Measurements from ENCODE around the gene TRPV4.

The TRPV4 gene

DNA sequence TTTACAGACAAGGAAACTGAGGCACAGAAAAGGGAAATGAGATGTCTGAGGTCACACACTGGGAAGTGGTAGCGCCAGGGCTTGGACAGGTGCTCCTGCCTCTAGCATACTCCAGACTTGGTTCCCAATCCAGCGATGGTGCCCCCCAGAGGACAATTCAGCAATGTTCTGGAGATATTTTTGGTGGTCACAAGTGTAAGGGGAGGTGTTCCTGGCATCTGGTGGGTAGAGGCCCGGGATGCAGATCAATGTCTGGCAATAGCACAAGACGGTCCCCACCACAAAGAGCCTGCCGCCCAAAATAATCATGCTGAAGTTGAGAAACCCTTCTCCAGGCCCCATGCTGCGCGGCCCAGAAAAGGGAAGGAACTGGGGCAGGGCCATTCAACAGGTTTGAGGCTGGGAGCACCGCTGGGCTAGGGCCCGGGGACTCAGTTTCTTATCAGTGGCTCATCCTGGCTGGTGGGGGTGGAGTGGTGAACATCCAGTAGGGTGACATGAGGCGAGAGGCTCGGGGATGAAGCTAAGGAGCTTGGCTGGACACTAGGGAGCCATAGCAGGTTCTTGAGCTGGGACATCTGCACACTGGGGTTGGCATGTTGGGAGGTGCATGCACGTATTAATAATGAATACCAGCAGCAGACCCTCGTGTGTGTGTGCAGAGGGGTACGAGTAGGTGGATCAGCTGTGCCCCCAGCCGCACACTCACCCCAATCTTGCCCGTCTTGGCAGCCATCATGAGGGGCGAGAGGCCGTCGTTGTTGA is 35.1 kb downstream of the TRPV4 start:
- no peak overlapping the region for H3K4me3 ChIP-seq (ENCODE audit: low read length)
- TF ChIP-seq ZNF274 (IDR thresholded peaks at IDR 0.05; ENCODE audit: low read depth, low read length) = no peak

DNA sequence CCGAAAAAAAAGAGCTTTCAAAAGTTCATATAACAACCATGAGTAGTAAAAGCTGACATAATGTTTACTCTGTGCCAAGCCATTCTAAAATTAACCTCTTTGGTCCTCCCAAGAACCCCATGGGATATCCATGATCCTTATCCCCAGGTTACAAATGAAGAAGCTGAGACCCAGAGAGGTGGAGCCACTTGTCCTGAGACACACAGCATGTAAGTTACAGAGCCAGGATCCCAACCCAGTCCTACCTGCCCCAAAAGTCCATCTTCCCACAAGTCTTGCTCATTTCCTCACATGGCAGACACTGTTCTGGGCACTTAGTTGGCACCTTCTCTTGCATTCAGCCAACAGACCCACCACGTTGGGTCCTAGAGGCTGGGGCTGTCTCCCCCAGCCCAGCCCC is 37.1 kb downstream of the TRPV4 start:
- TF ChIP-seq ZNF274 (IDR thresholded peaks at IDR 0.05; ENCODE audit: low read depth, low read length) = no peak
- no peak overlapping the region for H3K4me3 ChIP-seq (ENCODE audit: low read length)

DNA sequence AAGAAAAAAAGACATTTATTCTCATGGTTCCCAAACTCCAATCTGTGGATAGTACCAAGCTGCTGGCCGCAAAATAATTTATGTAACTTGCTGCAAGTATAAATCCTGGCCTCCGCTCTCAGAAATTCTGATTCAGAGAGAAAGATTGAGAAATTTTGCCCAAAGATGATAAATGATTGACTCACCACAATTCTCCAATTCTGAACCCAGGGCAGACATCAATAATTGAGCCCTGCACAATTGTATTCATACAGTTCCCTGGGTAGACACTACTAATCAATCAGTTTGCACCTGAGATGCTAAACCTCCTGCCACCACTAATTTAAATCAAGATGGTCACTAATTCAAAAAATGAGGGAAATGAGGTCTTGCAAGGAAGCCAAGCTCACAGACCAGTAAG is 38.2 kb downstream of the TRPV4 start:
- TF ChIP-seq ZNF274 (IDR thresholded peaks at IDR 0.05; ENCODE audit: low read depth, low read length) = no peak
- H3K4me3 ChIP-seq (ENCODE audit: low read length) = no peak overlapping the region

DNA sequence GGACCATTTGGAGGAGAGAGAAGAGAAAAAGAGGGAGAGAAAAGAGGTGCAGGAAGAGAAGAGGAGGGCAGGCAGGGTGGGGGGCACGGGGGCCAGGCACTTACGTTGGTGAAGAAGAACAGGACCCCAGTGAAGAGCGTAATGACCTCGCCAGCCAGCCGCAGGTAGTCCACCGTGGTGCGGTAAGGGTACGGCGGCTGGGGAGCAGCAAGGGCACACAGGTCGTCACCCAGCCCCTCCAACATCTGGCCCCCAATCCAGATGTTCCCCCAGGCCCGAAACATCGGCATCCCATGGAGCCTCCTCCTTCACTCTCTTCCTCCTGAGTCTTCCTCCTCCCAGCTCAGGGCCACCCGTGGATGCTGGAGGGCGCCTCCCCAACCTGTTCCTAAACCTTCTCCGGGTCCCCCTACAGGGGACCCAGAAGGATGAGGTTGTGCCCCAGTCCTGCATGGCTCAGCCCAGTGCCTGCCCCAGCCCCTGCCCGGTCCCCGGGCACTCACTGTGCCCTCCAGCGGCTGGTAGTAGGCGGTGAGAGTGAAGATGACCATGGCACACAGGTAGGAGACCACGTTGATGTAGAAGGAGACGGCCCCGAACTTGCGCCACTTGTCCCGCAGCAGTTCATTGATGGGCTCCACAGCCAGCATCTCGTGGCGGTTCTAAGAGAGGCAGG is 39.2 kb downstream of the TRPV4 start:
- no peak for TF ChIP-seq ZNF274 (IDR thresholded peaks at IDR 0.05; ENCODE audit: low read depth, low read length)

GRCh38 chr12:109793411-109793810 is 39.8 kb downstream of the TRPV4 start:
- H3K4me3 ChIP-seq (ENCODE audit: low read length) = no peak overlapping the region
- no peak for TF ChIP-seq ZNF274 (IDR thresholded peaks at IDR 0.05; ENCODE audit: low read depth, low read length)

More for the DNA sequence above, 39.2 kb downstream of the TRPV4 start:
- H3K4me3 ChIP-seq (ENCODE audit: low read length) = no peak overlapping the region

DNA sequence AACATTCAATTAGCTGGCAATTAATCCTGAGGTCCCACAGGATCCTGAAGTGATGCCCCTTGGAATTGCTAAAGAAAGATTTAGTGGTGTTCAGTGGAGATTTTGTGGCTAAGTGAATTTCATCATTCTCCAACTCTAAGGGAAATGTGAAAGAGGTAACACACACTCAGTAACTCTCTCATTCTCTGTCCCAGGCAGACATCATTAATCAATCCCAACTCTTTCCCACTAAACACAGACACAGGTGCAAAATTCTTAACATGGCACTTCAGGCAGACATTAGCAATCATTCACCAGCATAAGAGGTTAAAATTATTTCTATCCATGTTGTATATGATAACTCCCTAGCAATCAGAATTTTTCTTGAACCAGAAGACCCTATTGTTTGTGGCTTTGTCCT is 40.2 kb downstream of the TRPV4 start:
- no peak for TF ChIP-seq ZNF274 (IDR thresholded peaks at IDR 0.05; ENCODE audit: low read depth, low read length)
- no peak overlapping the region for H3K4me3 ChIP-seq (ENCODE audit: low read length)

- TF ChIP-seq ZNF274 (IDR thresholded peaks at IDR 0.05; ENCODE audit: low read depth, low read length) = no peak
- no peak overlapping the region for H3K4me3 ChIP-seq (ENCODE audit: low read length)
Observed at GRCh38 chr12:109789526-109790048, 43.6 kb downstream of the TRPV4 start.

- TF ChIP-seq ZNF274 (IDR thresholded peaks at IDR 0.05; ENCODE audit: low read depth, low read length) = no peak
- H3K4me3 ChIP-seq (ENCODE audit: low read length) = no peak overlapping the region
Observed at GRCh38 chr12:109786799-109787198, 46.4 kb downstream of the TRPV4 start.

GRCh38 chr12:109785854-109786253 is 47.3 kb downstream of the TRPV4 start:
- TF ChIP-seq ZNF274 (IDR thresholded peaks at IDR 0.05; ENCODE audit: low read depth, low read length) = no peak
- H3K4me3 ChIP-seq (ENCODE audit: low read length) = no peak overlapping the region

DNA sequence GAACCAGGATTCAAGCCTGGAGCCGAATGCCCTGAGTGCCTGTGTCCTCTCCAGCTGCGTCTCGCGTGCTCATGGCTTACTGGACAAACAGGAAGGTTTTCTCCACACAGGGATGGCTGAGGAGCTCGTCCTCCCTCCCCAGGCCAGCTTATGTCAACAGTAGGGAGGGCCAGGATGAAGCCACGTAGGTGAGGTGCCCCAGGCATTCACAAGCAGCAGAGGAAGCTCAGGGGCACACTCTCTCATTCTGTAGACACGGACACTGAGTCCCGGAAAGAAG is 49.3 kb downstream of the TRPV4 start:
- TF ChIP-seq ZNF274 (IDR thresholded peaks at IDR 0.05; ENCODE audit: low read depth, low read length) = no peak
- no peak overlapping the region for H3K4me3 ChIP-seq (ENCODE audit: low read length)

DNA sequence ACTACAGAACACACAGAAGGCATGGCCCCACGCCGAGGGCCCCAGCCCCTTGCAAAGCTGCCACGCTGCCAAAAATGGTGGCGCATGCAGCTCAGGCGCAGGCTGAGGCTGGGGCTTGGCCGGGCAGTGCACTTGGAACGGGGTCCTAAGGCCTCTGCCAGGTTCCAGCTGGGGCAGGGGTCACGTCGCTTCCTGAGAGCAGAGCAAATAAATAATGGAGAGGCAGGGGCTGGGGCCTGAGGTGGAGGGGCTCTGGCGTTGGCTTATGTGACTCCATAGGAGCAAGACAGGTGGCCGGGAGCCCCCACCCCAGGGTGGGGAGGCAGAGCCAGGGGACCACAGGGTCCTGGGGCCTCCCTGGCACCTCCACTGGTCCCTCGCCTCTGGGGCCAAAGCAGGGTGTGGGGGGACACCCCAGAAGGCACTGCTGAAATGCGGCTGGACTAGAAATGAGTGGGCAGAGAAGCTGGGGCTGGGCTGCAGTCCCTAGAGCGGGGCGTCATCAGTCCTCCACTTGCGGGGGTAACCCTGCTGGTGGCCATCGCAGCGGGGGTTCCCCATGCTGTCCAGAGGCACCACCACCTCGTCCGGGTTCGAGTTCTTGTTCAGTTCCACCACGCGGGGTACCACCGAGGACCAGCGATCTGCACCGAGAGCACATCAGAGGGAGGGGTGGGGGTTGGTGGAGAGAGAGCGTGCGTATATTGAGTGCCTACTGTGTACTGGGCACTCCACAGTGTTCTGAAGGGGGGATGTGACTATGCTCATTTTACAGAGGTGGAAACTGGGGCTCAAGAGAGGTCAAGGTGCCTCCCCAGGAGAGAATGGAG is 49.8 kb downstream of the TRPV4 start:
- no peak for TF ChIP-seq ZNF274 (IDR thresholded peaks at IDR 0.05; ENCODE audit: low read depth, low read length)
- H3K4me3 ChIP-seq (ENCODE audit: low read length) = no peak overlapping the region

DNA sequence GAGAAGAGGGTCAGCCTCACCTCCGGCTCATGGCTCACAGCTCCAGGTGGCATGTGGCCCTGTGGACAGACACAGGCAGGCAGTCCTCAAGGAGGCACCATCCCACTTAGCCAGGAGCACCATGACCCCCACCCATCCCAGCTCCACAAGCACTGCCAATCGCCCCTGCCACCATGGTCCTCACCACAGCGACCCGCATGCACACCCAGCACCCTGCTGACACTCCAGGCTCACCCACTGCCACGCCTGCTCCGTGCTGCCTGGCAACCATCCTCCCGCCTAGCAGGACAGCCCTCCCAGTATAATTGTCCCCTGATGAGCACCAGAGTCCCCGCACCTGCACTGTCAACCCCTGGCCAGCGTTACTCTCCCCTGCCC is 50.9 kb downstream of the TRPV4 start:
- TF ChIP-seq ZNF274 (IDR thresholded peaks at IDR 0.05; ENCODE audit: low read depth, low read length) = no peak
- H3K4me3 ChIP-seq (ENCODE audit: low read length) = no peak overlapping the region

GRCh38 chr12:109781668-109782325 is 51.4 kb downstream of the TRPV4 start:
- no peak for TF ChIP-seq ZNF274 (IDR thresholded peaks at IDR 0.05; ENCODE audit: low read depth, low read length)
- H3K4me3 ChIP-seq (ENCODE audit: low read length) = no peak overlapping the region

GRCh38 chr12:109779382-109779781 is 53.8 kb downstream of the TRPV4 start:
- TF ChIP-seq ZNF274 (IDR thresholded peaks at IDR 0.05; ENCODE audit: low read depth, low read length) = no peak
- no peak overlapping the region for H3K4me3 ChIP-seq (ENCODE audit: low read length)
